Heart right ventricle (tissue), 16 donors: ENCODE results near the gene CRACR2A. TPM values are rescaled to one million over a fixed set of nuclear protein-coding genes. Genes with fewer than 3 reads are reported as not detected.

ENCODE experiments used
- ATAC-seq, 8 donors: fragments of 200-7000 bp; cut with Tn5 transposase; one replicate each; pipeline ENCODE4 v1.9.1; 2020; ENCODE audit warnings: mild to moderate bottlenecking in 8 of 8, moderate library complexity in 8 of 8, moderate number of reproducible peaks in 1 of 8
- DNase-seq, 2 donors: peaks; one replicate each; pipeline ENCODE4 v3.0.0-alpha.2; 2020
- H3K27ac ChIP-seq, 10 donors: fragments of 200-600 bp; sonication (generic) in 2 of 10; one replicate each; pipeline versions ENCODE4 v1.5.0 to v1.8.0; 2020 to 2022; ENCODE audit warnings: mild to moderate bottlenecking in 3 of 10
- H3K27me3 ChIP-seq, 7 donors: fragments of 200-600 bp; one replicate each; pipeline ENCODE4 v1.8.0; 2021 to 2022; ENCODE audit warnings: mild to moderate bottlenecking in 2 of 7
- H3K36me3 ChIP-seq, 9 donors: fragments of 200-600 bp; sonication (generic) in 1 of 9; one replicate each; pipeline versions ENCODE4 v1.5.0 to v1.8.0; 2020 to 2022; ENCODE audit warnings: mild to moderate bottlenecking in 2 of 9
- H3K4me1 ChIP-seq, 9 donors: fragments of 200-600 bp; sonication (generic) in 1 of 9; one replicate each; pipeline versions ENCODE4 v1.5.0 to v1.8.0; 2020 to 2022; ENCODE audit warnings: mild to moderate bottlenecking in 4 of 9
- H3K4me3 ChIP-seq, 10 donors: fragments of 200-600 bp; sonication (generic) in 2 of 10; one replicate each; pipeline versions ENCODE4 v1.5.0 to v1.8.0; 2020 to 2022; ENCODE audit warnings: mild to moderate bottlenecking in 7 of 10, moderate library complexity in 2 of 10
- H3K9me3 ChIP-seq, 11 donors: fragments of 200-600 bp in 10 of 11; sonication (generic) in 2 of 11; one replicate each; pipeline versions ENCODE4 v1.5.0 to v1.8.0; 2013 to 2022; ENCODE audit warnings: mild to moderate bottlenecking in 2 of 11, control low read depth in 1 of 11, moderate library complexity in 1 of 11
- WGBS, 2 donors: extraction: QIAGEN DNeasy Blood & Tissue Kit; methylation state at CpG; one replicate each; pipeline ENCODE4 v1.1.7; 2013; ENCODE audit warnings: inconsistent platforms in 1 of 2; 5-methylcytosine and 5-hydroxymethylcytosine counted together
- intact Hi-C, 10 donors: fragments of 100-400 bp; cut with DNase I; formaldehyde crosslinking; loops; one replicate each; pipeline versions ENCODE4 v1.11.1 to v1.14.2; 2022
- polyA plus RNA-seq, 2 donors: library from polyadenylated mRNA; stranded (reverse); fragments of 200-250 nt; gene quantifications; one replicate each; pipeline ENCODE4 v1.2.3, GENCODE V29; 2013
- total RNA-seq, 10 donors: library from RNA; stranded (reverse); fragmentation: NEBNext Ultra II Directional in 3 of 10; extraction: Animal tissue kit (Norgen Biotek cat#: 25700) in 3 of 10; gene quantifications; one replicate each; pipeline versions ENCODE4 v1.2.1 to v1.2.4, GENCODE V29; 2021 to 2023
- TF ChIP-seq, protein P1 (sequence below), 9 donors: fragments of 200-600 bp; sonication (generic) in 2 of 9; IDR thresholded peaks; one replicate each; pipeline versions ENCODE4 v1.5.0 to v1.8.0; 2021 to 2022; ENCODE audit warnings: antibody characterized with exemption in 9 of 9, mild to moderate bottlenecking in 5 of 9, moderate library complexity in 1 of 9
- donor health status: Arrhythmogenic right ventricular cardiomyopathy.
- donor health status: ischemic (EF 13 %, LVEDD 7.1; RV severe dilation, severe dysfunction).
- donor health status: healthy with polysubstance abuse.
- donor health status: DM: no; HTN: yes; CAD: no.
- donor health status: DM: no; HTN: no; CAD: no.
- donor health status: ischemic (EF 25% LVEDD 6.9; RV normal size, moderate dysfunction).
- donor health status: ischemic (EF 25% LVEDD 5.7; RV mildly dilated, moderate dysfunction).
- donor health status: healthy.
- donor health status: DM: yes; HTN: yes; CAD: no.
- donor health status: Ischemic cardiomyopathy.
- donor health status: ischemic (EF 35%, LVEDD 5.7; RV mildly dilated, moderate dysfunction).
- donor health status: nonischemic (EF 11% LVEDD 7.7; RV severe dilation, severe dysfunction).
- donor health status: DM: yes; HTN: yes; CAD: no.
- donor health status: PGD.
- donor health status: ischemic (EF 29% LVEDD 5.4; RV normal size, mild dysfunction).
- donor health status: nonischemic (EF 23%, LVEDD 6.1; RV moderate dilation, normal function).

The CRACR2A gene
- total and polyA plus RNA-seq, 12 donors: 0.64 to 10.4 (median 4.6) TPM

DNA sequence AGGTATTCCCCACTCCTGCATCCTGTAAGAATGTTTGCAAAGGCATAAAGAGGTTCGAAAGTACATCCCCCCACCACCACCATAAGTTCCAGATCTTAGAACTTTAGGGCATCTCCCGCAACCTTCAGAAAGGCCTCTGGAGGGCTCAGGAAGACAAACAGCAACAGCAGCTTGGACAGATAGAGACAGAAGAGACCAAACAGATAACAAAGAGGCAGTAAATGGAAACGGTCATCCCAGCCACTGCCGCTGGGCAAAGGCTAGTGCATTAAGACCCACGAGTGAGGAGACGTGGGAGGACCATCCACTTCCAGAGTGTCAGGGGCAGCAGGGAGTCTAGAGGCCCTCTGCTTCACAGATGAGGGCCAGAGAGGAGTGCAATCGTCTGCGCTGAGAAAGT lies 124.3 kb downstream of the CRACR2A start:
- TF ChIP-seq, protein P1, sequence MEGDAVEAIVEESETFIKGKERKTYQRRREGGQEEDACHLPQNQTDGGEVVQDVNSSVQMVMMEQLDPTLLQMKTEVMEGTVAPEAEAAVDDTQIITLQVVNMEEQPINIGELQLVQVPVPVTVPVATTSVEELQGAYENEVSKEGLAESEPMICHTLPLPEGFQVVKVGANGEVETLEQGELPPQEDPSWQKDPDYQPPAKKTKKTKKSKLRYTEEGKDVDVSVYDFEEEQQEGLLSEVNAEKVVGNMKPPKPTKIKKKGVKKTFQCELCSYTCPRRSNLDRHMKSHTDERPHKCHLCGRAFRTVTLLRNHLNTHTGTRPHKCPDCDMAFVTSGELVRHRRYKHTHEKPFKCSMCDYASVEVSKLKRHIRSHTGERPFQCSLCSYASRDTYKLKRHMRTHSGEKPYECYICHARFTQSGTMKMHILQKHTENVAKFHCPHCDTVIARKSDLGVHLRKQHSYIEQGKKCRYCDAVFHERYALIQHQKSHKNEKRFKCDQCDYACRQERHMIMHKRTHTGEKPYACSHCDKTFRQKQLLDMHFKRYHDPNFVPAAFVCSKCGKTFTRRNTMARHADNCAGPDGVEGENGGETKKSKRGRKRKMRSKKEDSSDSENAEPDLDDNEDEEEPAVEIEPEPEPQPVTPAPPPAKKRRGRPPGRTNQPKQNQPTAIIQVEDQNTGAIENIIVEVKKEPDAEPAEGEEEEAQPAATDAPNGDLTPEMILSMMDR (IDR thresholded peaks at IDR 0.05): no peak
- Histone ChIP-seq H3K4me1 (peaks cover 0 to 8% (median 0%) of the 10 kb centered on the region in 9 donors), H3K36me3 (peaks cover 0 to 41% (median 0%) of the 10 kb centered on the region in 9 donors), H3K27ac (no peak overlapping the region), H3K27me3 (no peaks in the 10 kb centered on the region), H3K4me3 (no peak overlapping the region), H3K9me3 (no peaks in the 10 kb centered on the region)
- ATAC-seq: no peak
- DNase-seq: no peak
- 83 to 90% methylated on average over 8 of the region's 8 CpGs for WGBS, 2 donors
- intact Hi-C loops: no loop called here

DNA sequence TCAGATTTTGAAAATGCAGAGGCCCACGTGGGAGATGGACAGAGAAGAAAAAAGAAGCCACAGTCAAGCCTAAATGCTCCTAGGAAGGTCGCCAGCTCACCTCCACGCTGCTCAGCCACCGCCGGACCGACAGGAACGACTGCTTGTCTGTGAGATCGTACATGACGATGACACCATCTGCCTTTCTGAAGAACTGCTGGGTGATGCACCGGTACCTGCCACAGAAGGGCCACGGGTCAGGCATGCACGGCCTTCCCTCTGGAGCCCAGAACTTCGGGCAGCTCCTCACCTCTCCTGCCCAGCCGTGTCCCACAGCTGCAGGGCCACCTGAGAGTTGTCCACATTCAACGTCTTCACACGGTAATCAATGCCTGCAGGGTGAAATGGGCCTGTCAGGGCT lies 125.6 kb downstream of the CRACR2A start:
- Histone ChIP-seq H3K4me3 (no peak overlapping the region), H3K27me3 (no peaks in the 10 kb centered on the region), H3K27ac (no peak overlapping the region), H3K4me1 (peaks cover 0 to 14% (median 0%) of the 10 kb centered on the region in 9 donors), H3K36me3 (peaks cover 0 to 38% (median 0%) of the 10 kb centered on the region in 9 donors), H3K9me3 (no peaks in the 10 kb centered on the region)
- DNase-seq: no peak
- TF ChIP-seq, protein P1 (IDR thresholded peaks at IDR 0.05): no peak
- WGBS, 2 donors: 93 to 94% methylated on average over 16 of the region's 16 CpGs
- intact Hi-C loops: no loop called here
- no peak for ATAC-seq

DNA sequence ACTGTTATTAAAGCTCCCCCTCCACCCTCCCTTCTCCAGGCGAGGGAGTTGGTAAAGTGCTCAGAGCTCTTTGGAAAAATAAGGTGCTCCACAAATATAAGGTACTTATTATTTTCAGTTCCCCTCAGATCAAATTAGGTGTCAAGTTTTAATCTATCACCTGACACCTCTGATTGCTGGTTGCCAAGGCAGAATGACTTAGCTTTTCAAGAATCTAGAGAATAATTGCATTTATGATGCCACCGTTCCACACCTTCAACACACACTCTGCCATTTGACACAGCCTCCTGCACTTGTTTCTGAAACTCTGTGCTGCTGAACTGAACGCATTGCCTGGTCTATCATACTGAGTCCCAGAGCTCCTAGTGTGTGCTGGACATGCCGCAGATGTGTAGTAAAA lies 128.6 kb downstream of the CRACR2A start:
- H3K27me3 ChIP-seq: no peaks in the 10 kb centered on the region
- DNase-seq: no peak

DNA sequence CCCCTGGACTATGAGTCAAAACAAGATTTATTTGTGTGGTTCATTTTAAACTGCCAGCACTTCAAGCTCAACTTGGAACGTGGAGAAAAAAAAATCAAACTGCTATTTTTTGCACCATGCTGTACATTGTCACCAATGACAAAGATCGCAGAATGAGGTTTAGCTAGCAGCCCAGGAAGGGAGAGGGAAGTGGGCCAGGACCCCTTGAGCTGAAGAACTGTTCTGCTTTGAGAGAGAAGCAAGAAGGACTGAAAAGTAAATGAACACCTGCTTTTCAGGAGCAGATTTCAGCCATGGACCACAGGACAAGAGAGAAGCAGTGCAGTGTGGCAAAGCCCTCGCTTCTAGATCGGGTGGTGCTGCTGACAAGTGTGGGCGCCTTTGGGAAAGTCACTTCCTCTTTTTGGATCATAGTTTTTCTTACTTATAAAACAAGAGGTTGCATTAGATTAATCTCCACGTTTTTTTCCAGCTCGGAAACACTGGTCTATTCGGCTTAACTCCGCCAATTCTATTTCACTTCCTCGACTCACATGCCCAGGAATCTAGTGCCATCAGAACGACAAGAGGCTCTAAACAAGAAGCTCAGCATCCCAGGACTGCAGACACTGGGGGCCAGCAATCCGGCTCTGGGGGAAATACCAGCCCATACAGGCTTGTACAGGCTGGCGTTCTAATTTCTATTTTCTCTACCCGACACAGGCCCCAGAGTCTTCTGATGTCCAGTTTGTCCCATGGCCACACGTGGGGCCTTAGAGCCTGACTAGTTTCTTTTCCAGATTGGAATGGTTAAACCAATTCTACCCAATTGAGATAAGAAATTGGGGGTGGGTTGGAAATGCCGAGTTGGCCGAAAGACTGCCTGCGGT lies 129.9 kb downstream of the CRACR2A start:
- Histone ChIP-seq H3K9me3 (no peaks in the 10 kb centered on the region), H3K27ac (no peak overlapping the region), H3K27me3 (no peaks in the 10 kb centered on the region), H3K4me3 (no peak overlapping the region), H3K36me3 (peaks cover 0 to 42% (median 0%) of the 10 kb centered on the region in 9 donors), H3K4me1 (peaks cover 0 to 9% (median 0%) of the 10 kb centered on the region in 9 donors)
- intact Hi-C loops: no loop called here
- DNase-seq: no peak
- WGBS, 2 donors: 81 to 82% methylated on average over 18 of the region's 18 CpGs
- TF ChIP-seq, protein P1 (IDR thresholded peaks at IDR 0.05): no peak
- no peak for ATAC-seq

More for the DNA sequence above, 128.6 kb downstream of the CRACR2A start:
- Histone ChIP-seq H3K4me3 (no peak overlapping the region), H3K27ac (no peak overlapping the region), H3K36me3 (peaks cover 0 to 46% (median 0%) of the 10 kb centered on the region in 9 donors), H3K9me3 (no peaks in the 10 kb centered on the region), H3K4me1 (peaks cover 0 to 14% (median 0%) of the 10 kb centered on the region in 9 donors)
- TF ChIP-seq, protein P1 (IDR thresholded peaks at IDR 0.05): no peak
- no peak for ATAC-seq
- 96 to 97% methylated on average over 4 of the region's 4 CpGs for whole genome bisulfite sequencing, 2 donors
- intact Hi-C loops: no loop called here
